ENCODE measurements around the gene PRKCZ. TPM values are rescaled to one million over a fixed set of nuclear protein-coding genes. Genes with fewer than 3 reads are reported as not detected.
A peak's percentile ranks its signal among the peaks of the same experiment; 100 is the strongest.

The PRKCZ gene
- total and polyA plus RNA-seq, 9 of the 15 experiments (the other 6 are each of a cell fraction or from before 2014, with no cell fraction given) = 0.07 to 3.1 (median 1.3) TPM

DNA sequence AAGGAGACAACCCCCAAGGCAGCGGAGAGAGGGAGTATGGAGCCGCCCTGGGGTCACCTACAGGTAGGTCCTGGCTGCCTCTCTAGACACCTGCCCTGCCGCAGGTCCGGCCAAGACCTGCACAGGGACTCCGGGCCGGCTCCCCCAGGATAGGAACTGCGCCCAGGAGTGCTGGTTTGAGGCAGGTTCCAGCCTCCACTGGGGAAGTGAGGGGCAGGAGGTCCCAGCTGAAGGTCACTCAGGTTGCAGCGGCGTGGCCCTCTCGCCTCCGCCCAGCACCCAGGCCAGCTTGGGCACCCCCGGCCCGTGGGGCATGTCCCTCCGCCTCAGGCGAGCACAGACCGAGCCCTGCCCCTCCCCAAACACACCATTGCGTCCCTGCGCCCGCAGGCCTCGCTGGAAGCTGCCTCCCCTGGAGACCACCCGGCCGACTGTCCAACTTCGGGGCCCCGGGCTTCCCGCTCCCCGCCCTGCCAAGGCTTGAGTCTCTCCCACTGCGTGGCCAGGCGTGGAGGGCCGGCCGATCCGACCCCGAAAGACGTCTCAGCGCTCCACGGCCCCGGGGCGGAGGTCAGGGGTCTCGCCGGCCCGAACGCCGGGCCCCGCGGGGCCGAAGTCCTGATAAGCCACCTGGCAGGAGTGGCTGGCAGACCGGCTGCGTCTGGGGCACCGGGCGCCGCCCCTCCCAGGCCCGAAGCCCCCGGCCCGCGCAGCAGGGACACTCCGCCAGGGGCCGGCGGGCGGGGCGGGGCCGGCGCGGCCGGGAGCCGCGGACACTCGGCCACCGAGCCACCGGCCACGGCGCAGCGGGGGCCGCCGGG is 176.5 kb downstream of the PRKCZ start (continued):
- TF ChIP-seq STAG1 (CRISPR knock-in tag; IDR thresholded peaks at IDR 0.05; ENCODE audit: borderline replicate concordance) = no peak
- TF ChIP-seq ILF3 (IDR thresholded peaks at IDR 0.05; ENCODE audit: borderline replicate concordance) = no peak
- TF ChIP-seq RUNX1 (IDR thresholded peaks at IDR 0.05; ENCODE audit: low read depth) = no peak
- no peak for TF ChIP-seq ZNF41 (CRISPR knock-in tag; conservative IDR thresholded peaks at IDR 0.05)
- no peak for TF ChIP-seq XRCC3 (IDR thresholded peaks at IDR 0.05)
- no peak for TF ChIP-seq ZBTB17 (CRISPR knock-in tag; IDR thresholded peaks at IDR 0.05)
- no peak for TF ChIP-seq PYGO2 (tag; IDR thresholded peaks at IDR 0.05)
- no peak for TF ChIP-seq SMAD4 (CRISPR knock-in tag; conservative IDR thresholded peaks at IDR 0.05)
- TF ChIP-seq SRSF1 (IDR thresholded peaks at IDR 0.05; ENCODE audit: low read depth, low read length) = no peak
- no peak for TF ChIP-seq ZNF121 (CRISPR knock-in tag; conservative IDR thresholded peaks at IDR 0.05)
- no peak; the same call in 1 of the 2 replicates for TF ChIP-seq POLR2G (IDR thresholded peaks at IDR 0.05; ENCODE audit: low read depth, low read length)
- TF ChIP-seq ZNF282 (CRISPR knock-in tag; IDR thresholded peaks at IDR 0.05) = no peak
- TF ChIP-seq CHD2 (IDR thresholded peaks at IDR 0.05; ENCODE audit: low read depth, low read length) = no peak
- no peak for TF ChIP-seq ZC3H11A (IDR thresholded peaks at IDR 0.05; ENCODE audit: low read depth, low read length)
- no peak for TF ChIP-seq SUPT5H (IDR thresholded peaks at IDR 0.05)
- TF ChIP-seq ZNF75A (CRISPR knock-in tag; IDR thresholded peaks at IDR 0.05) = no peak
- TF ChIP-seq MAZ (CRISPR knock-in tag; conservative IDR thresholded peaks at IDR 0.05 in 1 of 2, IDR thresholded peaks at IDR 0.05 in 1 of 2) = 0 out of 4 replicates have a peak, but pooled peaks of 1 of the 2 experiments have one; percentile 6
- no peak for TF ChIP-seq SLC30A9 (CRISPR knock-in tag; IDR thresholded peaks at IDR 0.05)
- TF ChIP-seq TRIM24 (IDR thresholded peaks at IDR 0.05) = no peak
- no peak for TF ChIP-seq TBL1XR1 (IDR thresholded peaks at IDR 0.05; ENCODE audit: low read length in 2 of 2)
- 0 out of 2 replicates have a peak, but pooled peaks have one; percentile 3 for TF ChIP-seq MTA3 (IDR thresholded peaks at IDR 0.05; ENCODE audit: borderline replicate concordance)
- no peak for TF ChIP-seq ZNF583 (CRISPR knock-in tag; IDR thresholded peaks at IDR 0.05)
- no peak for TF ChIP-seq ZFP36 (IDR thresholded peaks at IDR 0.05; ENCODE audit: low read depth, low read length, partially characterized antibody)
- no peak for TF ChIP-seq IFI16 (CRISPR knock-in tag; IDR thresholded peaks at IDR 0.05)
- peak; percentile 86 for TF ChIP-seq ZBTB7A (IDR thresholded peaks at IDR 0.05; ENCODE audit: borderline replicate concordance, control insufficient read depth, low read depth, low read length)
- no peak for TF ChIP-seq RFX5 (IDR thresholded peaks at IDR 0.05; ENCODE audit: low read depth, low read length)
- no peak for TF ChIP-seq GTF2B (IDR thresholded peaks at IDR 0.05; ENCODE audit: extremely low read depth, insufficient read length)
- no peak for TF ChIP-seq TEAD2 (tag; IDR thresholded peaks at IDR 0.05)
- TF ChIP-seq MTA2 (IDR thresholded peaks at IDR 0.05; ENCODE audit: low read depth) = no peak
- no peak for TF ChIP-seq MEIS2 (IDR thresholded peaks at IDR 0.05; ENCODE audit: partially characterized antibody)
- TF ChIP-seq ELK3 (CRISPR knock-in tag; IDR thresholded peaks at IDR 0.05) = no peak
- TF ChIP-seq KDM2B (CRISPR knock-in tag; IDR thresholded peaks at IDR 0.05) = no peak
